ENCODE data around the gene GET4.

GRCh38 chr7:930975-931758 is 54.8 kb downstream of the GET4 start:
- TF ChIP-seq CTCF (IDR thresholded peaks at IDR 0.05) (no peak), POLR2A (IDR thresholded peaks at IDR 0.05) (no peak)

All from body of pancreas (tissue), 4 donors.